GM18498 (cell line): ENCODE data around the gene LDHD.
"Not testable (repeated sequence)": the region's sequence is repeated elsewhere in the genome, so short reads cannot be mapped to it uniquely, and the experiment has no call there.

Experiments used
- ATAC-seq: cut with Tn5 transposase; IDR thresholded peaks from one replicate; pipeline ENCODE4 v1.9.1; 2021; ENCODE audit warnings: mild to moderate bottlenecking, moderate library complexity; ENCODE audit not compliant: unreplicated experiment

Gene LDHD

GRCh38 chr16:75100603-75100990 is 16.0 kb downstream of the LDHD start:
- no peak for ATAC-seq

GRCh38 chr16:75099738-75100602 is 16.6 kb downstream of the LDHD start:
- peak; percentile 49 for ATAC-seq

- ATAC-seq = no peak
These were observed 17.4 kb downstream of the LDHD start for GRCh38 chr16:75099075-75099667.

GRCh38 chr16:75097941-75098901 is 18.4 kb downstream of the LDHD start:
- no peak for ATAC-seq

GRCh38 chr16:75097191-75097761 is 19.3 kb downstream of the LDHD start:
- ATAC-seq = no peak

GRCh38 chr16:75096656-75097055 is 19.9 kb downstream of the LDHD start:
- ATAC-seq = no peak

GRCh38 chr16:75095204-75095621 is 21.4 kb downstream of the LDHD start:
- ATAC-seq = no peak

- no peak for ATAC-seq
These were observed 22.7 kb downstream of the LDHD start for GRCh38 chr16:75093598-75094540.

GRCh38 chr16:75092777-75093176 is 23.8 kb downstream of the LDHD start:
- ATAC-seq = no peak

- not testable (repeated sequence) for ATAC-seq
These were observed 25.0 kb downstream of the LDHD start for GRCh38 chr16:75091619-75092018.

GRCh38 chr16:75090899-75091298 is 25.7 kb downstream of the LDHD start:
- ATAC-seq = not testable (repeated sequence)

- no peak for ATAC-seq
These were observed 26.9 kb downstream of the LDHD start for GRCh38 chr16:75089486-75090202.

GRCh38 chr16:75088934-75089333 is 27.6 kb downstream of the LDHD start:
- ATAC-seq = no peak

- ATAC-seq = no peak
These were observed 28.4 kb downstream of the LDHD start for GRCh38 chr16:75088216-75088615.

- no peak for ATAC-seq
These were observed 29.1 kb downstream of the LDHD start for GRCh38 chr16:75087375-75087979.

GRCh38 chr16:75086688-75087374 is 29.7 kb downstream of the LDHD start:
- no peak for ATAC-seq

GRCh38 chr16:75086281-75086680 is 30.3 kb downstream of the LDHD start:
- ATAC-seq = no peak

GRCh38 chr16:75085556-75085955 is 31.0 kb downstream of the LDHD start:
- ATAC-seq = no peak
